Measurements from ENCODE around the gene FAM187B.
A peak's percentile ranks its signal among the peaks of the same experiment; 100 is the strongest.

Gene FAM187B

DNA sequence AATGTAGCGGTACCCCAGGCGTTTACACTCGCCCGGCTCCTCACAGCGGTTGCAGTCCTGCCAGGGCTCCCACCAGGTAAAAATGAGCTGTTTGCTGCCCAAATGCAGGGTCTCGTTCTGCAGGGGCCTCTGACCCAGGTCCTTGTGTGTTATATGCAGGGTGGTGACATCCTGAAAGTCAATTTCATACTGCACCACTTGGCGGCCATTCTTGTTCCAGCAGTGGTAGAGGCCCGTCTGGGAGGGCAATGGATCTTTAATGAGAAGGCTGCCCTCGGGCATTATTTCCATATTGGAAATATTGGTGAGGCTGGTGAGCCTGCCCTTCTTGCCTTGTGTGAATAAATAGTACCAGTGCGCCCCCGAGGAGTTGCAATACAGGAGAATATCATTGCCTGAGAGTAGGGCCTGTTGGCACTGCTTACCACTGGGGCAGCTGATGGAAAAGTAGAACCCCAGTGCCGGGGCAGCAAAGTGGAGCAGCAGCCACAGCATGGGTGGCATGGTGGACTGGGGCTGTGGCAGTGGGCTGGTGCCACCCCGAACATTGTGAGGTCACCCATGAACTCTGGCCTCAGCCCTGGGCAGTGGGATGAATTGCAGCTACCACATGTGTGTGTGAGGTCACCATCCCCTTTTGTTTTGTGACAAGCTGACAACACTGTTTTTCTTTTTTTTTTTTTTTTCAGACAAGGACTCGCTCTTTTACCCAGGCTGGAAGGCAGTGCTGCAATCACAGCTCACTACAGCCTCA is at the start of gene FAM187B:
Gene FAM187B (minus strand): TSS at position 563 of the 754 bp plus-strand sequence. CDS start 59 bp downstream, at position 504.
- DNase-seq, result no peak

DNA sequence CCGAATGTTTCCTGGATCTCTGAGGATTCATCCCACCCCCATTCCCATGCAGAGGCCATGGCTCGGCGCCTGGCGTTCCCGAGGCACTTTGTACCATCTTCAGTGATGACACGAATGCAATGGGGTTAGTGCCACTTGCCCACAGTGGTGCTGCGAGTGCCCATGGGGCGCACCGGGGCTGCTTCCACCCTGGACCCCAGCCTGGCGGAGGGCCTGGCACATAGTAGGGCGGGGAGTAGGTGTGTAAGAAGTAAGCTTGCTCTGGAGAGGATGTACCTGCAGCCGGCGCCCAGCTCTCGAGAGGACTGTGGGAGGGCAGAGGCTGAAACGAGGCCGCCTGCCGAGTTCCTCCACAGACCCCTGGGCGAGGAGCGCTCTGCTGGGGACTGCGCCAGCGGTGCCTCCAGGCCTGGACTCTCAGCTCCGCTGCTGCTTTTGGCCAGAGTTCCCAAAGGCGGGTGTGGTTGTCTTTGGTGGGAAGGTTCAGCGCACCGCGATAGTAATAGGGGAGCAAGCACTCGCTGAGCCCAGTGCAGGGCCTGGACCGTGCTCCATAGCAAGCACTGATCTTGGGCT is 48.3 kb upstream of the FAM187B start:
- DNase-seq, result no peak

DNA sequence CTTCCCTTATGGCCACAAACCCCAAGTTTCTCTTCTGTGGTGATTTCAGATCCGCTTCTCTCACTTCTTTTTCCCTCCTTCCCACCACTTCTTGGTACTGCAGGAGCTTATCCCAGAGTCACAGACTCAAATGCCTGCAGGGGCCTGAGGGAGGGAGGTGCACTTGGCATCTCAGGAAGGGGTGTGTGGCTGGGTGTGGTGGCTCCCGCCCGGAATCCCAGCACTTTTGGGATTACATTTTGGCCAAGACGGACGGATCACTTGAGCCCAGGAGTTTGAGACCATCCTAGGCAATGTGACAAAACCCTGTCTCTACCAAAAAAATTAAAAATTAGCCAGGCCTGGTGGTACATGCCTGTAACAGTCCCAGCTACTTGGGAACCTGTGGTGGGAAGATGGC is 45.8 kb upstream of the FAM187B start:
- no peak for DNase-seq

DNA sequence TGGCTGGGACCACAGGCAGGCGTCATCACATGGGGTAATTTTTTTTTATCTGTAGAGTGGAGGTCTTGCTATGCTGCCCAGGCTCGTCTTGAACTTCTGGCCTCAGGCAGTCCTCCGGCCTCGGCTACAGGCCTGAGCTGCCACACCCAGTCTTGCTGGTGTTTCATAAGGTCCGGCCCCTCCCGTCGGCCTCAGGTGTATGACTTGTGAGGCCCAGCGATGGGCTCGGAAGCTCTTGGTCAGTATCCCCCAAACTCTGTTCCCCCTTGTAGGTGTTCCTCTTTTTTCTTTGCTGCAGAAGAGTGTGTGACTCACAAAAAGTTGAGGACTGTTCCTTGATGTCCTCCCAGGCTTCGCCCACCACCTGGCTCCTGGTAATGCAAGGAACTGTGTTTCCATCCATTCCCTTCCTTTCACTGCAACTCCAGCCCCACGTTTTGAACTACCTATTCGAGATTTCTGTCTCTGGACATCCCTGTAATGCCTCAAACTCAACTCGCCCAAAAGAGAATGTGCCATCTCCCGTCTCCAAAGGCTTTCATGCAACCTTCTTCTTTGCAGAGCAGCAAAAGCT is 45.2 kb upstream of the FAM187B start:
- no peak for DNase-seq

DNA sequence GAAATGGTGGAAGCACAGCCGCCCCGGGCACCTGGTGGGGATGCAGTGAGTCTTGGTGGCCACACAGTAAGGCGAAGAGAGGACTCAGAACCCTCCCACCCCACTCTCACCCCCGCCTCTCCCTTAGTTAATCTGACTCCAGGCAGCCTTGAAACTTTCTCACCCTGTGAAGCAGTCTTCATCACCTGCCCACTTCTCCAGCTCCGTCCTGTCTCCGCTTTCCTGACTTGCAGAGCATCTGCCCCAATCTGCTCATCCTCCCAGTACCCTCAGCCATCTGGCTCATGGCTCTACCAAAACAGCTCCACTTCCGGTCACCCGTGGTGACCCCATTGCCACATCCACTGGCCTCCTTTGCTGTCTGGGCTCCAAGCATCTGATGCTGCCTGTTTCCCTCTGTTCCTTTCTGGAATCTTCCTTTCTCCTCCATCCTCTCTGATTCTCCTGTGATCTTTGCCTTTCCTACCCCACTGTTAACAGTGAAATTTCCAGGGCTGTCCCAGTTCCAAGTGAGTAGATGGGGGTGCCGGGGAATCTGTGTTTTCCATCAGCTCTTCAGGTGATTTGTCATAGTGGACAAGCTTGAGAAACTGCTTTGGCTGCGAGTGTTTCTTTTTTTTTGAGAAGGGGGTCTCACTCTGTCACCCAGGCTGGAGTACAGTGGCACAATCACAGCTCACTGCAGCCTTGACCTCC is 44.6 kb upstream of the FAM187B start:
- DNase-seq, result no peak

DNA sequence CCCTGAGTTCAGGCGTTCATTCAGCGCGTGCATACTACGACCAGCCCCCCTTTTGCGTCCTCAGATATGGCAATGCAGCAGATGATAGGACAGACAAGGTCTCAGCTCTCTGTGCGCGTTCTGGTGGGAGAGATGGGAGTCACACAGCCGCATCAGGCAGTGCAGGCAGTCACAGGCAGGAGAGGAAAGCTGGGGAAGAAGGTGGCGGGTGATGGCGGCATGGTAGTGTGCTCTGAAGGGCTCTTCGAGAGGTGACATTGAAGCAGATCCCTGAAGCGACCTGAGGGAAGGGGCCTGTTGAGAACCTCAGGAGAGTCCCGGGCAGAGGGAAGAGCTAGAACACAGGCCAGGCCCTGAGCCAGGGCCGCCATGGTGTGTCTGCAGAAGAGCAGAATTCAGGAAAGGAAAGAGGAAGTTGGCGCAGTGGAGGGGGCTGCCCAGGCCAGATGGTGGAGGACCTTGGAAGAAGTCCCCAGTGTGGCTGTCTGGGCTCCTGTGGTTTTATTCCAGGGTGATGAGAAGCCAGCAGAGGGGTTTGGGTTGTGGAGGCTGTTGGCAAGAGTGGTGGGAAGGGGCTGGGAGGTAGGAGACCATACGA is 43.7 kb upstream of the FAM187B start:
- no peak for DNase-seq

DNA sequence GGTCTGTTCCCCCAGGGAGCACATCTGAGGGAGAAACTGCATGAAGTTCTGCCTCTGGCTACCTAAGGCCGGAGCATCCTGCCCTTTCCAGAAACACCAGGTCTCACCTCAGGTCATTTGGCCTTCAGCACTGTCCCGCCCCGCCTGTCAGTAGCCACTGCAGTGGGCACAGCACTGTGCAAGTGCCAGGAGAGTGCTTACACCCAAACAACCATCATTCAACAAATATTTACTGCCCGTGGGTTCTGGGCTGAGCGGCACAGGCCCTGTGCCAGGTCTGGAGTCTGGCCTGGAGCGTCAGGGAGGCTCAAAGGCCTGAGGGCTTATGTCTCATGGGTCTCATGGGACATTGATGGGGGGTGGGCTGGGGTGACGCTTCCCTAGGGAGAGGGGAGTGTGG is 43.0 kb upstream of the FAM187B start:
- no peak for DNase-seq

DNA sequence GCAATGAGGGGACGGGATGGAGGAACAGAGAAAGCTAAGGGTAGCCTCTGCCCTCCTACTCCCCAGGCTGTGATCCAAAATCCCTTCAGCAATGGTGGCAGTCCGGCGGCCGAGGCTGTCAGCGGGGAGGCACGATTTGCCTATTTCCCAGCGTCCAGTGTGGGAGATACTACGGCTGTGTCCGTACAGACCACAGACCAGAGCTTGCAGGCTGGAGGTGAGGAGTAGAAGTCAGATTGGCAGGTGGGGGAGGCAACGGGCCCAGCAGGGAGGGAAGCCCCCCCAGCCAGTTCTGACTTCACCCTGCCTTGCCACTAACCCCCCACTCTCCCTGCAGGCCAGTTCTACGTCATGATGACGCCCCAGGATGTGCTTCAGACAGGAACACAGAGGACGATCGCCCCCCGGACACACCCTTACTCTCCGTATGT is 41.9 kb upstream of the FAM187B start:
- no peak for DNase-seq

DNA sequence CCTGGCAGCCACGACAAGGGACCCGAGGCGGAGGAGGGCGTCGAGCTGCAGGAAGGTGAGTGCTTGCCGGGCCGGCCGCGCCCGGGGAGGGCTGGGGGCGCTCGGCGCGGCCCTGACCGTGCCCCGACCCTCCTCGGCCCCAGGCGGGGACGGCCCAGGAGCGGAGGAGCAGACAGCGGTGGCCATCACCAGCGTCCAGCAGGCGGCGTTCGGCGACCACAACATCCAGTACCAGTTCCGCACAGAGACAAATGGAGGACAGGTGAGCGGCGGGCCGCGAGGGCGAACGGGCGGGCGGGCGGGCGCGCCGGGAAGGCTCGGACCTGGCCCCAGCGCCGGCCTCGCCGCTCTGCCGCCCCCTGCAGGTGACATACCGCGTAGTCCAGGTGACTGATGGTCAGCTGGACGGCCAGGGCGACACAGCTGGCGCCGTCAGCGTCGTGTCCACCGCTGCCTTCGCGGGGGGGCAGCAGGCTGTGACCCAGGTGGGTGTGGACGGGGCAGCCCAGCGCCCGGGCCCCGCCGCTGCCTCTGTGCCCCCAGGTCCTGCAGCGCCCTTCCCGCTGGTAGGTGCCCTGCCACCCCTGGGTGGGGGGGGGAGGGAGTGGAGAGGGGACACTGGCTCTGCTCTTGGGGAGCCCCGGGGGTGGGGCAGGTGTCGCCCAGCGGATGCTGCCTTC is 41.0 kb upstream of the FAM187B start:
- peak; percentile 91 for DNase-seq

DNA sequence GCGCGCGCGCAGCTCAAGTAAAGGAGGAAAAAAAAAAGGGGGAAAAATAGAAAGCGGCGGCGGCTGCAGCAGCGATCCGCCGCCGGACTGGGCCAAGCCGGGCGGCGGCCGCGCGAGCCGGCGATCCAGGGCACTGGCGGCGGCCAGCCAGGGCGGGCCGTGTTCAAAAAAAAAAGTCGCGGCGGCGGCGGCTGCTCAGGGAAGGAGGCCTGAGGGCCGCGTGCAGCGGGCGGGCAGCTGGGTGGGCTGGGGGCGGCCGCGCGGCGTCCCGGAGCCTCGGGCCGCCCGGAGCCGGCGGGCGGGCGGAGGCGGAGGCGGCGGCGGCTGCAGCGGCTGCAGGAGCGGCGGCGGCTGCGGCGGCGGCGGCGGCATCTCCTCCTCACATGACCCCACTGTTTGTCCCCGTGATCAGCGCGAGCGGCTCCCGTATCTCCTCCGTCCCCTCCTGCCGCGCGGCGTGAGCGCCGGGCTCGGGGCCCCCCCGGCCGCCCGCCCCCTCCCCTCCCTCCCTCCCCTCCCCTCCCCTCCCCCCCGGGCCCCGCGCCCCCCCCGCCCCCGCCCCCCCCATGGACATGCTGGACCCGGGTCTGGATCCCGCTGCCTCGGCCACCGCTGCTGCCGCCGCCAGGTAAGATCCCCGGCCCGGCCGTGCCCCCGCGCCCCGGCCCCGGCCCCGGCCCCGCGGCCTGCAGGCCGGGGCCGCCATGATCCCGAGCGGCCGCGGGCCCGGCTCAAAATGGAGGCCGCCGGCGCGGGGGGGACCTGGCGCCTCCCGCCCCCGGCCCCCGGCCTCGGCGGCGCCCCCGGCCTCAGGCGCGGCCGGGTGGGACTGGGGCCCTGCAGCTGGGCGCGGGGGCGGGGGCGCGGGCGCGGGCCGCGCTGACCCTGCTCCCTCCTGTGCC is 40.2 kb upstream of the FAM187B start, which contains the start of gene USF2:
Gene USF2 (plus strand): TSS at position 427 of the 902 bp plus-strand sequence. CDS start 140 bp downstream, at position 567.
- DNase-seq, result peak; percentile 85

DNA sequence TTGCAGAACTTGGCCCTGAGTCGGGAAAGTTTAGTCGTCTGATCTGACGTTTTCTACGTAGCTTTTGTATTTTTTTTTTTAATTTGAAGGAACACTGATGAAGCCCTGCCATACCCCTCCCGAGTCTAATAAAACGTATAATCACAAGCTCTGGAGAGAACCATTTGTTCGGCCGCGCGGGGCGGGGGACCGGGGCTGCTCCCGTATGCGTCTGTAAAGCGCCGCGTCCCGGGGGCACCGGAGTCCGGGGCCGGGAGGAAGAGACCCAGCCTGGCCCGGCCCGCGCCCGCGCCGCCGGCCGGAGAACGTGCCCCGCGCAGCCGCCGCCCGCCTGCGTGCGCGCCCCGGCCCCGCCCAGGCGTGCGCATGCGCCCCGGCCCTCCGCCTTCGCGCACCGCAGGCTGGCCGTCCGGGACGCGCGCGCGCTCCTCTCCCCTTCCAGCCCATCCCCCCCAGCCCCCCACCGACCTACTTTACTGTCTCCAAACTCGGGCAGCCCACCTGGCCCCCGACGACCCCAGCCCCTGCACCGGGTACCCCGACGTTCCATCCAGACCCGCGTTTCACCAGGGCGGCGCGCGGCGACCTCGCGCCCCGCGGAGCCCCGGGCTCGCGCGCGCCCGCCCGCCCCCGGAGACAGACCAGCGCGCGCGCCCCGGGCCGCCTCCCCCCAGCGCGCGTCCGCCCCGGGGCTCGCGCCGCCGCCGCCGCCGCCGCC is 39.4 kb upstream of the FAM187B start:
- DNase-seq, result peak; percentile 90

DNA sequence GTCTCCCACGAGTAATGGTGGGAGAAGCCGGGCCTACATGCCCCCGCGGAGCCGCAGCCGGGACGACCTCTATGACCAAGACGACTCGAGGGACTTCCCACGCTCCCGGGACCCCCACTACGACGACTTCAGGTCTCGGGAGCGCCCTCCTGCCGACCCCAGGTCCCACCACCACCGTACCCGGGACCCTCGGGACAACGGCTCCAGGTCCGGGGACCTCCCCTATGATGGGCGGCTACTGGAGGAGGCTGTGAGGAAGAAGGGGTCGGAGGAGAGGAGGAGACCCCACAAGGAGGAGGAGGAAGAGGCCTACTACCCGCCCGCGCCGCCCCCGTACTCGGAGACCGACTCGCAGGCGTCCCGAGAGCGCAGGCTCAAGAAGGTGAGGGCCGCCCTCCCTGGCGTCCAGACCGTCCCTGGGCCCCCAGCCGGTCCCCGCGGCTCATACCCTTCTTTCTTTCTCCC is 38.8 kb upstream of the FAM187B start:
- DNase-seq, result no peak

DNA sequence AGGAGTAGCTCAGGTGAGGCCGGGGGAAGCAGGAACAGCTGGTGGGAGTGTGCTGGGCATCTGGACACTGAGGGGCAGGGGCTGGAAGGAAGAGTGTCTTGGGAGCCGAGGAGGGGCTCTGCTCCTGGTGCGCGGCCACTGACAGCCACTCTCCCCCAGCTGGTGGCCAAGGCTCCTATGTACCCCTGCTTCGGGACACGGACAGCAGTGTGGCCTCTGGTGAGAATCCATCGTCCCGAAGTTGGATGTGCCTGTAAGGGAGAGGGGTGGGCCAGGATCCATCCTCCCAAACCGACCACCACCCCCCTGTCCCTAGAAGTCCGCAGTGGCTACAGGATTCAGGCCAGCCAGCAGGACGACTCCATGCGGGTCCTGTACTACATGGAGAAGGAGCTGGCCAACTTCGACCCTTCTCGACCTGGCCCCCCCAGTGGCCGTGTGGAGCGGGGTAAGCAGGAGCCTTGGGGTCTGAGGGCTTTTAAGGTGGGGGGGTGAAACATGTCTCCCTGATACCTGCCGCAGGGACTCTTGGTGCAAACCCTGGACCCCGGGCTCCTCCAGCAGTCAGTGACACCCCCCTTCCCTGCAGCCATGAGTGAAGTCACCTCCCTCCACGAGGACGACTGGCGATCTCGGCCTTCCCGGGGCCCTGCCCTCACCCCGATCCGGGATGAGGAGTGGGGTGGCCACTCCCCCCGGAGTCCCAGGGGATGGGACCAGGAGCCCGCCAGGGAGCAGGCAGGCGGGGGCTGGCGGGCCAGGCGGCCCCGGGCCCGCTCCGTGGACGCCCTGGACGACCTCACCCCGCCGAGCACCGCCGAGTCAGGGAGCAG is 38.2 kb upstream of the FAM187B start:
- DNase-seq, result no peak

DNA sequence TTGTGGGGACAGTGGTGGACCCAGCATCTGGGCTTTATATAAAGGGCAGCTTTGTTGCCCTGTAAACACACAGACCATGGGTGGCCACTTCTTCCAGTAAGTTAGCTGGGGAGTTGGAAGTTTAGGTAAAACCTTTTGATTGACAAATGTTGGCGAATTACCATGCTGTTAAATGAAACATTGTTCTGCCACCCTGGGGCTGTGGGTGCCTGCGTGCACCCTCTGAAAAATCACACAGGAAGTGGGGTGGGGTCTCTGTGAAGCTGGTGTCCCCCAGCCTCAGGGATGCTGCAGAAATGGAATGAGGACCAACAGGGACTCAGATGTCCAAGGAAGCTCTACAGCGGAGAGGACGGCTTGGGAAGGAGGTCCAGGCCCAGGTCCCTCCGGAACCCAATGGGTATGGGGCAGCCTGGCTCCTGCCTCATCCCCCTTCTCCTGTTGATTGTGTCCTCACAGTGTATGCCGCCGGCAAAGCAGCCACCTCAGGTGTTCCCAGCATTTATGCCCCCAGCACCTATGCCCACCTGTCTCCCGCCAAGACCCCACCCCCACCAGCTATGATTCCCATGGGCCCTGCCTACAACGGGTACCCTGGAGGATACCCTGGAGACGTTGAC is 37.5 kb upstream of the FAM187B start:
- DNase-seq, result no peak

DNA sequence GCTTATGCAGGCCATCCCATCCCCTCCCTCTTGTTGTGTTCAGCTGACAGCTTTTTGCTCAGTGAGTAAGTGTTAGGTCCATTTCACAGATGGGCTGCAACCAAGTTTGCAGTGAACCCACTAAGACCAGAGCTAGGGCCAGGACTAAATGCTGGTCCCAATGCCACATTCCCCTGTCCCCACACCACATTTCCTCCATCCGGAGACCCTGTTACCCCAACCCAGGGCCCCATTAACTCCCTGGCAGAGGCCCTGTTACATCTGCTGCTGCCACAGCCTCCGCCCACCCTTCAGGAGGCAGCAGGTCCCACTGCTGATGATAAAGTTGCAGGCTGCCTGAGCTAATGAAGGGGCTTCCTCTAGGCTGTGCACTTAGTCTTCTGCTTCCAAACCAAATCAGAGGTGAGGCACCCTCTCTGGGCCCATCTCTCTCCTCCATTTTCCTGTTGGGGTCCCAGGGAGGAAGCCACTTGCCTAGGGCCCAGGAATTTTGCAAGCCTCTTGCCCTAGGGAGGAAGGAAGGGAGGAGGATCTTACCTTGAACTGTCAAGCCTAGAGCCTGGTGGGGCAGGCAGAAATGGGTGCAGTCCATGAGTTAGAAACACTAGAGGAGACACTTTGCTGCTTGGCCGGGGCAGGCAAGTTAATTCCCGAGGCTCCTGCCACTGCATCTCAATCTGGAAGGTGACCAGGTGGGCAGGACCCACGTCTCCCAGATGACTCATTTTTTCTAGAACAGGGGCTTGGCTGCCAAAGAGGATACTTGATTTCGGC is 36.8 kb upstream of the FAM187B start:
- DNase-seq, result no peak

DNA sequence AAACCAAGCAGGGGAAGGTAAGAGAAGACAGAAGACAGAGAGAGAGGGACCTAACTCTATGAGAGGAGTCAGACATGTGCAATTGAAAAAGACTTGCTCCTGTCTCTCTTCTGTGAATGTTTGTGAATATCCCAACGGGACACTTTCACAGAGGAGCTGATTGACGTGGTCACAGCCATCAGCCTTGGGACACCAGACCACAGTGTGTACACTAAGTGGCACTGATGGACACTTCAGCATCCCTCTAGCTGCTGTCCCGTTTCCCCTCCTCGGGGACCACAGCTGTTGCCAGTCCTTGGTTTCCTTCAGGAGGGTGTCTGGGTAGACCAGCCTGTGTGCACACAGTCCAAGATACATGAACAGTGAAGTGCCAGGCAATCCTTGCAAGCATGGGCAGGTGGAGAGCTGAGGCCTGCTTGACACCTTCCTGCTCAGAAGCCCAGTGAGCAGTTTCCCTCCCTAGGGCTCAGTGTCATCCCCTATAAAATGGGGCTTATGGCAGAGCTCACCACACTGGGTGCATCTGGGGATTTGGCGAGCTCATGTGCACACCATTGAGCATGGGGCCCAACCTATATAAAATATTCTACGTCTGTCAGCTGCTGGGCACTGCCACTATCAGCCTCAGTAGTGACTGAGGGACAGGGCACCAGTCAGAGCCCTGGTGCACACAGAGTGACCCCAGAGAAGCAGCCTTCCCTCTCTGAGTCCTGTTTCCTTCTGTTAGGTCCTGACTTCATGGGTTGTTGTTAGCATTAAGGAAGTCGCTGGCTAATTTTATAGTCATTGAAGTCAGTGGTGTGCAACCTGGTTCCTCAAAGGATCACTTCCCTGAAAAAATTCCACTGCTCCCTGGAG is 36.0 kb upstream of the FAM187B start:
- no peak for DNase-seq

DNA sequence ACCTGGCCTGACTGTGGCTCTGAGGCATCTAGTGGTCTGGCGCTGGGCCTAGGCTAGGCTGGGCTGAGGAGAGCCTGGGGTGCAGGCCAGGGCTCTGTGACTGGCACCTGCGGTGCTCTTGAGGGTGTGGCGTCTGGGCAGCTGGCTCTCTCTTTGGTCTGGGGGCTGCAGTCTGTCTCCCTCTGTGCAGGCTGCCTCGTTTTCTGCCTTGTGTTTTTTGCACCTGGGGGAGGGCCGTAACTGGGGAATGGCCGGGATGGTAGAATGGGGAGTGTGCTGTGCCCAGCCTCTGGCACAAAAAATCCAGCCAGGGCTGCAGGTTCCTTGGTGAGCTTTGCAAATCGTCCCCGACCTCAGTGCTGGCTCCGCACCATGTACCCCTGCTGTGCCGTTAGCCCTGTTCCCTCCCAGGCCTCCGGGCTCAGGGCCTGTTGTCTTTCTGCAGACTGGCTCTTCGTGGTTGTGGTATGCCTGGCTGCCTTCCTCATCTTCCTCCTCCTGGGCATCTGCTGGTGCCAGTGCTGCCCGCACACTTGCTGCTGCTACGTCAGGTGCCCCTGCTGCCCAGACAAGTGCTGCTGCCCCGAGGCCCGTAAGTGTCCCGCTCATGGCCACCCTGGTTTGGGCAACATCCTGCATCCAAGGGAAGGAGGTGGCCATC is 33.7 kb upstream of the FAM187B start:
- DNase-seq, result no peak

Measured in eye (tissue), 1 donor.